ENCODE measurements around the gene URGCP. TPM values are rescaled to one million over a fixed set of nuclear protein-coding genes. Genes with fewer than 3 reads are reported as not detected.

The URGCP gene
- polyA plus RNA-seq, 1 of the 3 experiments (the other 2 are of a cell fraction) = 22.9 TPM

DNA sequence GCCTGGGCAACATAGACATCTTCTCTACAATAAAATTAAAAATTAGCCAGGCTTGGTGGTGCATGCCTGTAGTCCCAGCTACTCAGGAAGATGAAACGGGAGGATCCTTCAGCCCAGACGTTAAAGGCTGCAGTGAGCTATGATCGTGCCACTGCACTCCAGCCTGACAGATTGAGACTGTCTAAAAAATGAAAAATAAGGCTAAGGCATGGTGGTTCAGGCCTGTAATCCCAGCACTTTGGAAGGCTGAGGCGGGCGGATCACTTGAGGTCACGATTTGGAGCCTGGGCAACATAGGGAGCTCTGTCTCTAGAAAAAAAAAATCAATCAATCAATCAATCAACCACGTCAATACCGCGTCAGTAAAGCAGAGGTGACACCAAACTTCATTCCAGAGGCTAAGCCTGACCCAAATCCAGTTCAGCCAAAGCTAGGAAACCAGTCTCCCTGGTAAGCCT, 68.2 kb downstream of the URGCP start:
- Histone ChIP-seq H3K36me3 (replicated peaks in 1 of 2; ENCODE audit: control insufficient read depth in 1 of 2, insufficient read depth in 2 of 2, low read length in 1 of 2) (no peaks in the 10 kb centered on the region), H3F3A (replicated peaks; ENCODE audit: insufficient read depth) (no peaks in the 10 kb centered on the region), H3K4me1 (ENCODE audit: control insufficient read depth in 1 of 2, insufficient read depth in 2 of 2, low read depth in 1 of 2, low read length in 1 of 2) (no peaks in the 10 kb centered on the region; a peak in 1 of 4 replicates), H3K9me3 (no peaks in the 10 kb centered on the region), H3K27ac (ENCODE audit: low read depth in 2 of 2, low read length in 1 of 2) (no peak overlapping the region), H3K4me3 (ENCODE audit: low read depth in 2 of 2, low read length in 1 of 2) (0 out of 4 replicates have a peak overlapping the region, but pooled peaks of 1 of the 2 experiments have one; percentile 55), H3K9ac (no peak overlapping the region), H4K20me1 (ENCODE audit: insufficient read depth) (no peaks in the 10 kb centered on the region), H3K9me2 (no peaks in the 10 kb centered on the region), H3K27me3 (ENCODE audit: insufficient read depth) (no peaks in the 10 kb centered on the region), H3K4me2 (peak overlapping the region; percentile 64), H2AFZ (ENCODE audit: low read depth) (peak overlapping the region; percentile 90), H3K79me2 (ENCODE audit: insufficient read depth) (no peaks in the 10 kb centered on the region)
- POLR2A ChIA-PET = interaction anchor here (0.6 to 0.9 kb wide), 3 partner anchors 13 to 927 kb away, joined by 3 read pairs; no protein-coding TSS in a partner anchor
- DNase-seq = no peak
- WGBS (ENCODE audit: low lambda C conversion rate) = 90% methylated on average over 9 of the region's 9 CpGs
- CTCF ChIA-PET = interaction anchor here (0.7 to 7.9 kb wide), 75 partner anchors 9 to 1898 kb away, joined by 3 to 157 read pairs (median 5); partner anchors contain the start of genes BLVRA, COA1 and STK17A
- TF ChIP-seq NRF1 (IDR thresholded peaks at IDR 0.05; ENCODE audit: low read depth, low read length) (no peak), FOSL2 (IDR thresholded peaks at IDR 0.05; ENCODE audit: borderline replicate concordance, low read depth) (no peak), POLR2AphosphoS5 (IDR thresholded peaks at IDR 0.05; ENCODE audit: low read depth, low read length) (no peak), MXI1 (IDR thresholded peaks at IDR 0.05; ENCODE audit: low read depth, low read length) (no peak), CTCF (IDR thresholded peaks at IDR 0.05) (no peak), USF1 (IDR thresholded peaks at IDR 0.05; ENCODE audit: borderline replicate concordance, low read depth) (no peak), ELF1 (IDR thresholded peaks at IDR 0.05) (no peak), MEF2A (IDR thresholded peaks at IDR 0.05; ENCODE audit: borderline replicate concordance, low read depth) (no peak), FOXJ3 (CRISPR knock-in tag; IDR thresholded peaks at IDR 0.05) (no peak)
- TF ChIP-seq, protein P1, sequence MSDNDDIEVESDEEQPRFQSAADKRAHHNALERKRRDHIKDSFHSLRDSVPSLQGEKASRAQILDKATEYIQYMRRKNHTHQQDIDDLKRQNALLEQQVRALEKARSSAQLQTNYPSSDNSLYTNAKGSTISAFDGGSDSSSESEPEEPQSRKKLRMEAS (IDR thresholded peaks at IDR 0.05; ENCODE audit: low read depth) = no peak

DNA sequence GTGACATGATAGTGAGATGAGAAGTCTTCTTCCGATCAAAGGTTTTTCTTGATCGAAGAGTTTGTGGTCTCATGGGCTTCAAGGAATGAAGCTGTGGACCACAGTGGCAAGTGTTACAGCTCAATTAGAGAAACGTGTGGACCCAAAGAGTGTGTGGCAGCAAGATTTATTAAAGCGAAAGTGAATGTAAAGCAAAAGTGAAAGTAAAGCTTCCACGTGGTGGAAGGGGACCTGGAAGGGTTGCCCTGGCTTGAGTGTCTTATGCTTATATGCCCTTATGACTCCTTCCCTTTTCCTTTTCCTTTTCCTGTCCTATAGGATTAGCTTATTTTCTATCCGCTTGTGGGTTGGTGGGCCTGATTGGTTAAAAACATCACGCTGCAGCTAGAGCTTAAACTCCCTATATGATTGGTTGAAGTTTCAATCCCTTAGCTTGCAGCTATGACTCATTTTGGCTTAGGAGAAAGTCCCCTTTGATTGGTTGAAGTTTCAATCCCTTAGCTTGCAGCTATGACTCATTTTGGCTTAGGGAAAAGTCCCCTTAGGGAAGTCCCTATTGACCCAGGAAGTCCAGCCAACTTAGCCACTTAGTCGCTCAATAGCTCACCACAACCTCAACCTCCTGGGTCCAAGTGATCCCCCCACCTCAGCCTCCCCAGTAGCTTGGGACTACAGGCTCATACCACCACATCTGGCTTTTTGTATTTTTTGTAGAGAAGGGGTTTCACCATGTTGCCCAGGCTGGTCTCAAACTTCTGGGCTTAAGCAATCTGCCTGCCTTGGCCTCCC, 71.7 kb downstream of the URGCP start:
- Histone ChIP-seq H3K79me2 (ENCODE audit: insufficient read depth) (no peaks in the 10 kb centered on the region), H3K9ac (no peak overlapping the region), H3K4me3 (ENCODE audit: low read depth in 2 of 2, low read length in 1 of 2) (no peak overlapping the region), H3K4me1 (ENCODE audit: control insufficient read depth in 1 of 2, insufficient read depth in 2 of 2, low read depth in 1 of 2, low read length in 1 of 2) (no peaks in the 10 kb centered on the region; a peak in 1 of 4 replicates), H3K9me2 (no peaks in the 10 kb centered on the region), H3F3A (replicated peaks; ENCODE audit: insufficient read depth) (no peaks in the 10 kb centered on the region), H2AFZ (ENCODE audit: low read depth) (no peak overlapping the region), H3K36me3 (replicated peaks in 1 of 2; ENCODE audit: control insufficient read depth in 1 of 2, insufficient read depth in 2 of 2, low read length in 1 of 2) (no peaks in the 10 kb centered on the region), H3K9me3 (no peaks in the 10 kb centered on the region), H3K4me2 (no peak overlapping the region), H3K27ac (ENCODE audit: low read depth in 2 of 2, low read length in 1 of 2) (no peak overlapping the region), H4K20me1 (ENCODE audit: insufficient read depth) (no peaks in the 10 kb centered on the region), H3K27me3 (ENCODE audit: insufficient read depth) (no peaks in the 10 kb centered on the region; the same call in 1 of the 2 replicates)
- no peak for DNase-seq
- ChIA-PET CTCF (interaction anchor here (1.1 to 7.9 kb wide), 8 partner anchors 9 to 893 kb away, joined by 3 to 157 read pairs (median 6); partner anchors contain the start of genes COA1 and STK17A), POLR2A (interaction anchor here (1.4 kb wide), 1 partner anchor 252 kb away, joined by 3 read pairs; the partner anchor contains the start of gene STK17A)
- WGBS (ENCODE audit: low lambda C conversion rate) = 85% methylated on average over 8 of the region's 8 CpGs
- TF ChIP-seq RCOR1 (IDR thresholded peaks at IDR 0.05; ENCODE audit: low read length) (no peak), NFIC (IDR thresholded peaks at IDR 0.05; ENCODE audit: borderline replicate concordance) (no peak), TAF1 (IDR thresholded peaks at IDR 0.05; ENCODE audit: borderline replicate concordance, low read depth, low read length) (no peak), FOXJ3 (CRISPR knock-in tag; IDR thresholded peaks at IDR 0.05) (no peak), ELF1 (IDR thresholded peaks at IDR 0.05) (no peak), FOXM1 (IDR thresholded peaks at IDR 0.05; ENCODE audit: low read depth) (no peak), CHD2 (IDR thresholded peaks at IDR 0.05; ENCODE audit: low read length, partially characterized antibody) (no peak), EZH2phosphoT487 (IDR thresholded peaks at IDR 0.05; ENCODE audit: borderline replicate concordance, low read depth) (no peak), TCF12 (IDR thresholded peaks at IDR 0.05) (no peak), RXRA (IDR thresholded peaks at IDR 0.05; ENCODE audit: borderline replicate concordance, low read depth) (no peak), PBX3 (IDR thresholded peaks at IDR 0.05) (no peak), GABPA (IDR thresholded peaks at IDR 0.05; ENCODE audit: low read depth) (no peak), POLR2AphosphoS5 (IDR thresholded peaks at IDR 0.05; ENCODE audit: low read depth, low read length) (no peak)

Measured in SK-N-SH (cell line).